ENCODE results near the gene BHLHA9.

DNA sequence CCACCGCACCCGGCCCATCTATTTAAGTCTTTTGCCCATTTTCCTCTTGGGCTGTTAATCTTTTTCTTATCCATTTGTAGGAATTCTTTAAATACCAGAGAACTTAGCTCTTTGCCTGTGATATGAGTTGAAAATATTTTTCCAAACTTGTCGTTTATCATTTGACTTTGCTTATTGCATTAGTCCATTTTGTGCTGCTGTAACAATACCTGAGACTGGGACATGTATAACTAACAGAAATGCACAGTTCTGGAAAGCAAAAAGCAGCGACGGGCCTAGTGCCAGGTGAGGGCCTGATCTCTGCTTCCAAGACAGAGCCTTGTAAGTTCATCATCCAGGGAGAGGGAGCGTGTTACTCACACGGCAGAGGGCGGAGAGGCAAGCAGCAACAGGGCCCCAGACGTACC, 25.6 kb upstream of the BHLHA9 start:
- TF ChIP-seq EGR1 (IDR thresholded peaks at IDR 0.05) = no peak
- TF ChIP-seq TCF12 (IDR thresholded peaks at IDR 0.05; ENCODE audit: low read depth) = no peak
- no peak for TF ChIP-seq NFIC (IDR thresholded peaks at IDR 0.05)
- TF ChIP-seq RAD21 (IDR thresholded peaks at IDR 0.05; ENCODE audit: low read depth) = no peak
- TF ChIP-seq YY1 (IDR thresholded peaks at IDR 0.05; ENCODE audit: low read depth) = no peak
- TF ChIP-seq TAF1 (IDR thresholded peaks at IDR 0.05; ENCODE audit: low read depth) = no peak
- no peak for TF ChIP-seq CREB1 (IDR thresholded peaks at IDR 0.05; ENCODE audit: low read depth)
- no peak for TF ChIP-seq ZBTB7A (IDR thresholded peaks at IDR 0.05; ENCODE audit: low read depth)
- no peak for TF ChIP-seq EP300 (IDR thresholded peaks at IDR 0.05; ENCODE audit: borderline replicate concordance)
- TF ChIP-seq CEBPB (IDR thresholded peaks at IDR 0.05) = no peak
- TF ChIP-seq, protein P1, sequence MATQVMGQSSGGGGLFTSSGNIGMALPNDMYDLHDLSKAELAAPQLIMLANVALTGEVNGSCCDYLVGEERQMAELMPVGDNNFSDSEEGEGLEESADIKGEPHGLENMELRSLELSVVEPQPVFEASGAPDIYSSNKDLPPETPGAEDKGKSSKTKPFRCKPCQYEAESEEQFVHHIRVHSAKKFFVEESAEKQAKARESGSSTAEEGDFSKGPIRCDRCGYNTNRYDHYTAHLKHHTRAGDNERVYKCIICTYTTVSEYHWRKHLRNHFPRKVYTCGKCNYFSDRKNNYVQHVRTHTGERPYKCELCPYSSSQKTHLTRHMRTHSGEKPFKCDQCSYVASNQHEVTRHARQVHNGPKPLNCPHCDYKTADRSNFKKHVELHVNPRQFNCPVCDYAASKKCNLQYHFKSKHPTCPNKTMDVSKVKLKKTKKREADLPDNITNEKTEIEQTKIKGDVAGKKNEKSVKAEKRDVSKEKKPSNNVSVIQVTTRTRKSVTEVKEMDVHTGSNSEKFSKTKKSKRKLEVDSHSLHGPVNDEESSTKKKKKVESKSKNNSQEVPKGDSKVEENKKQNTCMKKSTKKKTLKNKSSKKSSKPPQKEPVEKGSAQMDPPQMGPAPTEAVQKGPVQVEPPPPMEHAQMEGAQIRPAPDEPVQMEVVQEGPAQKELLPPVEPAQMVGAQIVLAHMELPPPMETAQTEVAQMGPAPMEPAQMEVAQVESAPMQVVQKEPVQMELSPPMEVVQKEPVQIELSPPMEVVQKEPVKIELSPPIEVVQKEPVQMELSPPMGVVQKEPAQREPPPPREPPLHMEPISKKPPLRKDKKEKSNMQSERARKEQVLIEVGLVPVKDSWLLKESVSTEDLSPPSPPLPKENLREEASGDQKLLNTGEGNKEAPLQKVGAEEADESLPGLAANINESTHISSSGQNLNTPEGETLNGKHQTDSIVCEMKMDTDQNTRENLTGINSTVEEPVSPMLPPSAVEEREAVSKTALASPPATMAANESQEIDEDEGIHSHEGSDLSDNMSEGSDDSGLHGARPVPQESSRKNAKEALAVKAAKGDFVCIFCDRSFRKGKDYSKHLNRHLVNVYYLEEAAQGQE (IDR thresholded peaks at IDR 0.05; ENCODE audit: low read depth) = no peak
- no peak for TF ChIP-seq FOXM1 (IDR thresholded peaks at IDR 0.05; ENCODE audit: borderline replicate concordance, low read depth)
